ENCODE measurements around the gene PLPP7.
"Not testable (repeated sequence)": the region's sequence is repeated elsewhere in the genome, so short reads cannot be mapped to it uniquely, and the experiment has no call there.

PLPP7 gene

GRCh38 chr9:131335368-131335755 is 45.8 kb downstream of the PLPP7 start:
- FAIRE-seq, result no peak

- no peak for FAIRE-seq
These were observed 47.8 kb downstream of the PLPP7 start for GRCh38 chr9:131337131-131337848.

- not testable (repeated sequence) for FAIRE-seq
These were observed 49.7 kb downstream of the PLPP7 start for GRCh38 chr9:131339212-131339611.

- not testable (repeated sequence) for FAIRE-seq
These were observed 55.5 kb downstream of the PLPP7 start for GRCh38 chr9:131344931-131345535.

- FAIRE-seq, result no peak
These were observed 57.0 kb downstream of the PLPP7 start for GRCh38 chr9:131346559-131346958.

GRCh38 chr9:131347376-131348020 is 58.0 kb downstream of the PLPP7 start:
- FAIRE-seq, result no peak

- FAIRE-seq, result no peak
These were observed 59.4 kb downstream of the PLPP7 start for GRCh38 chr9:131348631-131349521.

GRCh38 chr9:131349522-131349880 is 60.0 kb downstream of the PLPP7 start:
- FAIRE-seq, result no peak

- FAIRE-seq, result no peak
These were observed 60.5 kb downstream of the PLPP7 start for GRCh38 chr9:131349881-131350563.

GRCh38 chr9:131356479-131356878 is 67.0 kb downstream of the PLPP7 start:
- FAIRE-seq, result not testable (repeated sequence)

GRCh38 chr9:131358556-131358955 is 69.0 kb downstream of the PLPP7 start:
- no peak for FAIRE-seq
